Hepatocyte (in vitro differentiated cells): ENCODE results near the gene ASF1B. TPM values are rescaled to one million over a fixed set of nuclear protein-coding genes. Genes with fewer than 3 reads are reported as not detected.

ENCODE experiments used
- DNase-seq: peaks from one replicate; pipeline ENCODE4 v3.0.0-alpha.2; 2016; ENCODE audit warnings: low spot score
- H2AFZ ChIP-seq: fragments of 200-600 bp; sonication (generic); 2 replicates; pipeline ENCODE4 v1.6.0; 2016; ENCODE audit warnings: antibody characterized with exemption, mild to moderate bottlenecking
- H3K27ac ChIP-seq: fragments of 200-600 bp; sonication (generic); 2 replicates; pipeline ENCODE4 v1.5.1; 2016; ENCODE audit warnings: mild to moderate bottlenecking
- H3K27me3 ChIP-seq: fragments of 200-600 bp; sonication (generic); 2 replicates; pipeline ENCODE4 v1.6.1; 2016
- H3K36me3 ChIP-seq: fragments of 200-600 bp; sonication (generic); replicated peaks from 2 replicates; pipeline ENCODE4 v1.5.1; 2016; ENCODE audit warnings: low read depth; ENCODE audit not compliant: insufficient read depth
- H3K4me1 ChIP-seq: fragments of 200-600 bp; sonication (generic); 2 replicates; pipeline ENCODE4 v1.5.1; 2016; ENCODE audit warnings: mild to moderate bottlenecking, moderate library complexity; ENCODE audit not compliant: insufficient read depth
- H3K4me2 ChIP-seq: fragments of 200-600 bp; sonication (generic); 2 replicates; pipeline ENCODE4 v1.6.0; 2016
- H3K4me3 ChIP-seq: fragments of 200-600 bp; sonication (generic); 2 replicates; pipeline ENCODE4 v1.5.1; 2016; ENCODE audit warnings: mild to moderate bottlenecking
- H3K79me2 ChIP-seq: fragments of 200-600 bp; sonication (generic); 2 replicates; pipeline ENCODE4 v1.6.0; 2017; ENCODE audit warnings: mild to moderate bottlenecking
- H3K9me2 ChIP-seq: fragments of 200-600 bp; sonication (generic); replicated peaks from 2 replicates; pipeline ENCODE4 v1.6.0; 2017; ENCODE audit warnings: mild to moderate bottlenecking; ENCODE audit not compliant: insufficient read depth
- H3K9me3 ChIP-seq: fragments of 200-600 bp; sonication (generic); 2 replicates; pipeline ENCODE4 v1.5.1; 2016; ENCODE audit warnings: low read depth, mild to moderate bottlenecking
- H4K20me1 ChIP-seq: fragments of 200-600 bp; sonication (generic); 2 replicates; pipeline ENCODE4 v1.6.0; 2016; ENCODE audit warnings: mild to moderate bottlenecking; ENCODE audit not compliant: insufficient read depth, poor library complexity, severe bottlenecking
- EZH2 ChIP-seq: fragments of 200-600 bp; sonication (generic); IDR thresholded peaks from 2 replicates; pipeline ENCODE4 v1.6.1; 2016; ENCODE audit warnings: antibody characterized with exemption, mild to moderate bottlenecking, borderline replicate concordance
- EZH2phosphoT487 ChIP-seq: fragments of 200-600 bp; sonication (generic); IDR thresholded peaks from one replicate; pipeline ENCODE4 v1.6.1; 2018; ENCODE audit warnings: antibody characterized with exemption, mild to moderate bottlenecking, low read depth, moderate library complexity; ENCODE audit not compliant: unreplicated experiment, severe bottlenecking
- WGBS: methylation state at CpG from one replicate; pipeline ENCODE4 v1.1.6; 2016; ENCODE audit warnings: low lambda C conversion rate; ENCODE audit errors: missing lambda C conversion rate; 5-methylcytosine and 5-hydroxymethylcytosine counted together
- polyA plus RNA-seq: library from polyadenylated mRNA; unstranded; fragments of >200 nt; fragmentation: Nextera tagmentation; extraction: Ambion mirVana; gene quantifications from 2 replicates; pipeline ENCODE4 v1.2.1, GENCODE V29; 2016
- total RNA-seq: library from RNA; depleted of rRNA; stranded (reverse); fragments of >200 nt; gene quantifications from 2 replicates; pipeline ENCODE4 v1.2.3, GENCODE V29; 2014
- TF ChIP-seq, protein P1 (sequence below): fragments of 200-600 bp; sonication (generic); IDR thresholded peaks from 2 replicates; pipeline ENCODE4 v1.5.1; 2016; ENCODE audit warnings: antibody characterized with exemption, mild to moderate bottlenecking; ENCODE audit not compliant: poor library complexity

ASF1B gene
- total and polyA plus RNA-seq, 2 experiments from 2014 or later: 5.1 to 12.4 TPM

DNA sequence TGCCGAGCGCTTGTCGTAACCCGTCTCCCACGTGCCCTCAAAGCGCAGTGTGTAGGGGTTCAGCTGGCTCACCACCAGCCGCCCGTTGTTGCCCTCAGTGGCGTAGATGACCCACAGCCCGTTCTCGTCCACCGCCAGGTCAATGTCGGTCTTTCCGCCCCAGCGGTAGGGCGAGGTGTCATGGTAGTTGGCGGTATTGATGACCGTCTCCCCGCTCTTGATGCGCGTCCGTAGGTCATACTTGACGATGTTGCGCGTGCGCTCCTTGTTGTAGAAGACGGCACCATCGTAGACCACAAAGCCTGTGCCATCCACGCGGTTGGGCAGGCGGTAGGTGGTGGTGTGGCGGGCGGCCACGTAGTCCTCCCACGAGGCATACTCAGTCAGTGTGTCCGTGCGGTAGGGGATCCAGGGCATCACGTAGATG, 26.5 kb upstream of the ASF1B start:
- no peaks in the 10 kb centered on the region for H3K9me2 ChIP-seq
- WGBS: 98% methylated on average over 38 of the region's 38 CpGs
- H3K36me3 ChIP-seq: no peaks in the 10 kb centered on the region
- H2AFZ ChIP-seq: no peak overlapping the region
- no peak overlapping the region for H3K4me2 ChIP-seq
- no peak overlapping the region for H3K27ac ChIP-seq
- DNase-seq: no peak
- no peaks in the 10 kb centered on the region for H3K79me2 ChIP-seq
- no peak overlapping the region for H3K4me3 ChIP-seq
- peaks cover 17% of the 10 kb centered on the region for H3K4me1 ChIP-seq
- no peaks in the 10 kb centered on the region for H3K27me3 ChIP-seq
- no peak for TF ChIP-seq EZH2phosphoT487
- TF ChIP-seq, protein P1, sequence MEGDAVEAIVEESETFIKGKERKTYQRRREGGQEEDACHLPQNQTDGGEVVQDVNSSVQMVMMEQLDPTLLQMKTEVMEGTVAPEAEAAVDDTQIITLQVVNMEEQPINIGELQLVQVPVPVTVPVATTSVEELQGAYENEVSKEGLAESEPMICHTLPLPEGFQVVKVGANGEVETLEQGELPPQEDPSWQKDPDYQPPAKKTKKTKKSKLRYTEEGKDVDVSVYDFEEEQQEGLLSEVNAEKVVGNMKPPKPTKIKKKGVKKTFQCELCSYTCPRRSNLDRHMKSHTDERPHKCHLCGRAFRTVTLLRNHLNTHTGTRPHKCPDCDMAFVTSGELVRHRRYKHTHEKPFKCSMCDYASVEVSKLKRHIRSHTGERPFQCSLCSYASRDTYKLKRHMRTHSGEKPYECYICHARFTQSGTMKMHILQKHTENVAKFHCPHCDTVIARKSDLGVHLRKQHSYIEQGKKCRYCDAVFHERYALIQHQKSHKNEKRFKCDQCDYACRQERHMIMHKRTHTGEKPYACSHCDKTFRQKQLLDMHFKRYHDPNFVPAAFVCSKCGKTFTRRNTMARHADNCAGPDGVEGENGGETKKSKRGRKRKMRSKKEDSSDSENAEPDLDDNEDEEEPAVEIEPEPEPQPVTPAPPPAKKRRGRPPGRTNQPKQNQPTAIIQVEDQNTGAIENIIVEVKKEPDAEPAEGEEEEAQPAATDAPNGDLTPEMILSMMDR: no peak
- no peak for TF ChIP-seq EZH2
- H4K20me1 ChIP-seq: no peaks in the 10 kb centered on the region
- H3K9me3 ChIP-seq: no peaks in the 10 kb centered on the region

DNA sequence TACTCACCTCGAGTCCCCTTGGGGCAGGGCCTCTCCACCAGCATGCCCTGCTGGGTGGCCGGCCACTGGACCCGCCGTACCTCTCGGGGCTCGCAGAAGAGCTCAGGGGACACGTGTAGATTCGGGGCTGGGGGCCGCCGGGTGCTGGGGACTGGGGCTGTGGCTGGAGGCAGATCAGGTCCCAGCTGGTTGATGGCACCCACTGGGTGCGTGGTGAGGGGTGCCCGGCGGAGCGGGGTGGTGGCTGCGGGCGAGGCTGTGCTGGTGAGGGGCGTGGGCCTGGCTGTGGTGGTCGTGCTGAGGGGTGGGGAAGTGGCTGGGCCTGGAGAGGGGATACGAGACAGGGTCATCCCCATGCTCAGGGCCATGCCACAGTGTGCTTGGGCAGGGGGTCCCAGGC, 24.9 kb upstream of the ASF1B start:
- no peaks in the 10 kb centered on the region for H3K79me2 ChIP-seq
- no peak overlapping the region for H3K4me2 ChIP-seq
- no peak for TF ChIP-seq EZH2phosphoT487
- TF ChIP-seq, protein P1: no peak
- TF ChIP-seq EZH2: no peak
- H3K4me1 ChIP-seq: peaks cover 3% of the 10 kb centered on the region
- no peak overlapping the region for H2AFZ ChIP-seq
- H3K27ac ChIP-seq: no peak overlapping the region
- H3K36me3 ChIP-seq: no peaks in the 10 kb centered on the region
- H3K27me3 ChIP-seq: no peaks in the 10 kb centered on the region
- H3K9me2 ChIP-seq: no peaks in the 10 kb centered on the region
- H4K20me1 ChIP-seq: no peaks in the 10 kb centered on the region
- H3K9me3 ChIP-seq: no peaks in the 10 kb centered on the region
- WGBS: 100% methylated on average over 14 of the region's 19 CpGs
- DNase-seq: no peak
- H3K4me3 ChIP-seq: no peak overlapping the region

DNA sequence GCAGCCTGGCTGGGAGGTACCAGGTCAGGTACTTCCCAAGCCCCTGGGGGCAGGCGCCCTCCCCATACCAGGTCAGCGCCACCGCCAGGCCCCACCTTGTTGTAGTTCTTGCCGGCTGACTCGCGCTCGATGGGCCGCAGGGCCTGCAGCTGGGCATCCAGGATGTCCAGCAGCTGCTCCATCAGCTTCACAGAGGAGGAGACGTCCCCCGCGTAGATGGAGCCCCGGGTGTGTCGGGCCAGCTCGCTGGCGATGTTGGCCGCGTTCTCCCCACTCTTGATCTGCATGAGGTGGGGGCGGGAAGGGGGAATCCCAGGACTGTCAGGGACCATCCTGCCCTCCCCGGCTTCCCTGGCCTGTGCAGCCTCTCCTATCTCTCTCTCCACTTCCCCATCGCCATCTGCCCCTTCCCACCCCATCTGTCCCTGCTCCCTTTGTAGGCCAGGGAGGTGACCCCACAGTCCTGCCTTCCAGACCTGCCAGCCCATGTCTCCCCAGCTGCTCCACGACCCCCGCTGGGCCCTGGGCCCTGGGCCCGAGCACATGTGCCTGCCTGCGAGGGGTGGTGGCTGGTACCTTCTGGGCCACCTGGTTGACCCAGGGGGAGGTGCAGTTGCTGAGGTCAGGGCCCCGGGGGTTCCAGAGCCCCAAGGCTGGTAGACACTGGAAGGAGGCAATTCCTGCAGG, 23.8 kb upstream of the ASF1B start:
- Histone ChIP-seq H3K4me3 (no peak overlapping the region), H3K9me2 (no peaks in the 10 kb centered on the region), H3K27me3 (no peaks in the 10 kb centered on the region), H3K4me1 (no peaks in the 10 kb centered on the region), H3K9me3 (no peaks in the 10 kb centered on the region), H3K79me2 (no peaks in the 10 kb centered on the region), H4K20me1 (no peaks in the 10 kb centered on the region), H3K27ac (no peak overlapping the region), H3K4me2 (no peak overlapping the region), H2AFZ (no peak overlapping the region), H3K36me3 (no peaks in the 10 kb centered on the region)
- 96% methylated on average over 25 of the region's 25 CpGs for WGBS
- no peak for DNase-seq
- no peak for TF ChIP-seq EZH2
- no peak for TF ChIP-seq EZH2phosphoT487
- TF ChIP-seq, protein P1: no peak
